Measurements from ENCODE around the gene AHNAK2. TPM values are rescaled to one million over a fixed set of nuclear protein-coding genes. Genes with fewer than 3 reads are reported as not detected.

Gene AHNAK2
- total and polyA plus RNA-seq, 2 of the 13 experiments (the other 11 are each of a cell fraction or from before 2014, with no cell fraction given) = 0.11 to 0.18 TPM

DNA sequence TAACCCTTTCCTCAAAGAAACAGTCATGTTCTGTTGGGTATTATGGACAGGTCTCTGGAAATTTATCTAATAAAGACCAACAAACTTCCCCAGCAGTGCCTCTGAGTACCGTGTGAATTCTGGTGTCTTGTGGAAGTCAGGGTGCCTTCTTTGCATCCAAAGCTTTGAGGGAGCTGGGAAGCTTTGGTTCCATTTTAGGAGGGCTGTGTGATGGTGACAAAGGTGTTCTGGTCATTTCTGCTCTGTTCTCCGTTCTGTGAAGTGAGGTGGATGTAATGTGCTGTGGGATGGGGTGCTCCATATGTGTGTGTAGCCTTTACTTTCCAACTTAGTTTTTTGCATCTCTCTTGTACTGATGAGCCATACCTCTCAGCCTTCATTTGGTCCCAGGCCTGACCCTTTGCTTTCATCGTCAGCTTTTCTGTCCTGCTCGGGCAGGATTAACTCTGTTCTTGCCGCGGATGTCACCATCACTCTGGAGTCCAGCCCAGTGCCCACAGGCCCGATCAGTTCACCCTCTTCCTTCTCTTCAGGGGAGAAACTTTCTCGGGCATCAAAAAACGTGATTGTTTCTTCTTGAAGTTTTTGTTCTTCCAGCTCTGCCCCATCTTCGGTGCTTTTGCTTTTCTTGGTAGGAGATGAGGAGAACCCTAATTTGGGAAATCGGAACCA is 40.3 kb downstream of the AHNAK2 start (continued):
- TF ChIP-seq, protein P1, sequence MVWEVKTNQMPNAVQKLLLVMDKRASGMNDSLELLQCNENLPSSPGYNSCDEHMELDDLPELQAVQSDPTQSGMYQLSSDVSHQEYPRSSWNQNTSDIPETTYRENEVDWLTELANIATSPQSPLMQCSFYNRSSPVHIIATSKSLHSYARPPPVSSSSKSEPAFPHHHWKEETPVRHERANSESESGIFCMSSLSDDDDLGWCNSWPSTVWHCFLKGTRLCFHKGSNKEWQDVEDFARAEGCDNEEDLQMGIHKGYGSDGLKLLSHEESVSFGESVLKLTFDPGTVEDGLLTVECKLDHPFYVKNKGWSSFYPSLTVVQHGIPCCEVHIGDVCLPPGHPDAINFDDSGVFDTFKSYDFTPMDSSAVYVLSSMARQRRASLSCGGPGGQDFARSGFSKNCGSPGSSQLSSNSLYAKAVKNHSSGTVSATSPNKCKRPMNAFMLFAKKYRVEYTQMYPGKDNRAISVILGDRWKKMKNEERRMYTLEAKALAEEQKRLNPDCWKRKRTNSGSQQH (CRISPR knock-in tag; IDR thresholded peaks at IDR 0.05; ENCODE audit: low read depth) = no peak
- TF ChIP-seq ZNF224 (CRISPR knock-in tag; IDR thresholded peaks at IDR 0.05) = no peak
- TF ChIP-seq ZFP90 (CRISPR knock-in tag; IDR thresholded peaks at IDR 0.05; ENCODE audit: borderline replicate concordance) = no peak
- TF ChIP-seq PBX2 (CRISPR knock-in tag; IDR thresholded peaks at IDR 0.05) = no peak
- TF ChIP-seq ZNF563 (CRISPR knock-in tag; IDR thresholded peaks at IDR 0.05) = no peak
- TF ChIP-seq ZNF230 (CRISPR knock-in tag; IDR thresholded peaks at IDR 0.05) = no peak
- no peak for TF ChIP-seq SP140L (CRISPR knock-in tag; IDR thresholded peaks at IDR 0.05; ENCODE audit: borderline replicate concordance)
- no peak for TF ChIP-seq EED (CRISPR knock-in tag; IDR thresholded peaks at IDR 0.05)
- no peak for TF ChIP-seq ESRRA (CRISPR knock-in tag; IDR thresholded peaks at IDR 0.05; ENCODE audit: low read depth)
- no peak for TF ChIP-seq ZNF709 (CRISPR knock-in tag; IDR thresholded peaks at IDR 0.05)

DNA sequence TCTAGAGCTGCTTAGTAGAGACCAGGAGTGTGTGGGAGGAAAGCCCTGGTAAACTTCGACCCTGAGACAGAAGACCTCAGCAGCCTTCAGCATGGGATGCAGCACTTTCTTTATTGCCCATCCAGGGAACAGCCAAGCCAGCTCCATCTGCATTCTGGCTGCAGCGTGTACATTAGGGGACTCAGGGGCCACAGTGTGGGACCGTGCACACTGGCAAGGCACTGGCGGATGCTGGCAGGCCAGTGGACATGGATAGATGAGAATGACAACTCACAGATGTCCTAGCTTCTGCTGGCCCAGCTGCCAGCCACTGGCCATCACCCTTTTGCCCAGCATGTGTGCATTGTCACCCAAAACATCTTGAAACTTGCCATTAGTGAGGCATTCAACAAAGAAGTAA is 41.0 kb downstream of the AHNAK2 start:
- Histone ChIP-seq H3K9ac (ENCODE audit: insufficient read depth, low read depth, low read length) (no peak overlapping the region), H3K27me3 (ENCODE audit: control insufficient read depth in 1 of 2, insufficient read depth in 2 of 2, low read length in 2 of 2) (peaks cover 14 to 90% of the 10 kb centered on the region in 2 experiments), H3K4me3 (replicated peaks in 1 of 3; ENCODE audit: insufficient read depth in 1 of 3, low read depth in 2 of 3, low read length in 3 of 3) (no peak overlapping the region), H3K4me2 (ENCODE audit: low read depth, low read length) (no peak overlapping the region), H3K9me3 (ENCODE audit: low read length) (no peaks in the 10 kb centered on the region), H3K36me3 (replicated peaks in 1 of 2; ENCODE audit: control insufficient read depth in 1 of 2, insufficient read depth in 2 of 2, low read length in 2 of 2) (no peaks in the 10 kb centered on the region), H4K20me1 (ENCODE audit: insufficient read depth, low read length) (no peaks in the 10 kb centered on the region), H3K4me1 (ENCODE audit: insufficient read depth, low read length) (no peaks in the 10 kb centered on the region; the same call in 1 of the 2 replicates), H2AFZ (ENCODE audit: low read length) (no peak overlapping the region), H3K79me2 (ENCODE audit: insufficient read depth, low read length) (no peaks in the 10 kb centered on the region), H3K27ac (ENCODE audit: extremely low read length, insufficient read depth, low read length) (no peak overlapping the region)
- 0% methylated on average over 2 of the region's 4 CpGs for WGBS (ENCODE audit: low lambda C conversion rate)
- ChIA-PET POLR2A (no interaction called here), CTCF (ENCODE audit: low intra/inter-chr PET ratio, low total read pairs) (no interaction called here)
- no peak for DNase-seq (ENCODE audit: low spot score)
- in situ Hi-C loops (cut with HindIII; ENCODE audit: extremely low pct_ligation_motif_present, low pct_unique_long_range_greater_than_20kb) = no loop called here
- no TSS peak for BruUV-seq (replicated peaks)
- no peak for FAIRE-seq
- no peak for ATAC-seq
- intact Hi-C loops (cut with micrococcal nuclease; ENCODE audit: unreplicated experiment) = no loop called here
- TF ChIP-seq IRF2 (CRISPR knock-in tag; IDR thresholded peaks at IDR 0.05) (no peak), ZFYVE20 (CRISPR knock-in tag; IDR thresholded peaks at IDR 0.05; ENCODE audit: borderline replicate concordance, low read depth) (no peak), ZNF878 (CRISPR knock-in tag; IDR thresholded peaks at IDR 0.05) (no peak), CSRNP2 (CRISPR knock-in tag; conservative IDR thresholded peaks at IDR 0.05; ENCODE audit: low read depth) (no peak)
- TF ChIP-seq, protein P2, sequence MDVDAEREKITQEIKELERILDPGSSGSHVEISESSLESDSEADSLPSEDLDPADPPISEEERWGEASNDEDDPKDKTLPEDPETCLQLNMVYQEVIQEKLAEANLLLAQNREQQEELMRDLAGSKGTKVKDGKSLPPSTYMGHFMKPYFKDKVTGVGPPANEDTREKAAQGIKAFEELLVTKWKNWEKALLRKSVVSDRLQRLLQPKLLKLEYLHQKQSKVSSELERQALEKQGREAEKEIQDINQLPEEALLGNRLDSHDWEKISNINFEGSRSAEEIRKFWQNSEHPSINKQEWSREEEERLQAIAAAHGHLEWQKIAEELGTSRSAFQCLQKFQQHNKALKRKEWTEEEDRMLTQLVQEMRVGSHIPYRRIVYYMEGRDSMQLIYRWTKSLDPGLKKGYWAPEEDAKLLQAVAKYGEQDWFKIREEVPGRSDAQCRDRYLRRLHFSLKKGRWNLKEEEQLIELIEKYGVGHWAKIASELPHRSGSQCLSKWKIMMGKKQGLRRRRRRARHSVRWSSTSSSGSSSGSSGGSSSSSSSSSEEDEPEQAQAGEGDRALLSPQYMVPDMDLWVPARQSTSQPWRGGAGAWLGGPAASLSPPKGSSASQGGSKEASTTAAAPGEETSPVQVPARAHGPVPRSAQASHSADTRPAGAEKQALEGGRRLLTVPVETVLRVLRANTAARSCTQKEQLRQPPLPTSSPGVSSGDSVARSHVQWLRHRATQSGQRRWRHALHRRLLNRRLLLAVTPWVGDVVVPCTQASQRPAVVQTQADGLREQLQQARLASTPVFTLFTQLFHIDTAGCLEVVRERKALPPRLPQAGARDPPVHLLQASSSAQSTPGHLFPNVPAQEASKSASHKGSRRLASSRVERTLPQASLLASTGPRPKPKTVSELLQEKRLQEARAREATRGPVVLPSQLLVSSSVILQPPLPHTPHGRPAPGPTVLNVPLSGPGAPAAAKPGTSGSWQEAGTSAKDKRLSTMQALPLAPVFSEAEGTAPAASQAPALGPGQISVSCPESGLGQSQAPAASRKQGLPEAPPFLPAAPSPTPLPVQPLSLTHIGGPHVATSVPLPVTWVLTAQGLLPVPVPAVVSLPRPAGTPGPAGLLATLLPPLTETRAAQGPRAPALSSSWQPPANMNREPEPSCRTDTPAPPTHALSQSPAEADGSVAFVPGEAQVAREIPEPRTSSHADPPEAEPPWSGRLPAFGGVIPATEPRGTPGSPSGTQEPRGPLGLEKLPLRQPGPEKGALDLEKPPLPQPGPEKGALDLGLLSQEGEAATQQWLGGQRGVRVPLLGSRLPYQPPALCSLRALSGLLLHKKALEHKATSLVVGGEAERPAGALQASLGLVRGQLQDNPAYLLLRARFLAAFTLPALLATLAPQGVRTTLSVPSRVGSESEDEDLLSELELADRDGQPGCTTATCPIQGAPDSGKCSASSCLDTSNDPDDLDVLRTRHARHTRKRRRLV (CRISPR knock-in tag; IDR thresholded peaks at IDR 0.05) = no peak
